ENCODE results near the gene TMCC1. TPM values are rescaled to one million over a fixed set of nuclear protein-coding genes. Genes with fewer than 3 reads are reported as not detected.

TMCC1 gene
- polyA plus RNA-seq, 1 experiment: 14.4 TPM

GRCh38 chr3:129927072-129927471 lies 33.6 kb upstream of the TMCC1 start:
- TF ChIP-seq, protein P1, sequence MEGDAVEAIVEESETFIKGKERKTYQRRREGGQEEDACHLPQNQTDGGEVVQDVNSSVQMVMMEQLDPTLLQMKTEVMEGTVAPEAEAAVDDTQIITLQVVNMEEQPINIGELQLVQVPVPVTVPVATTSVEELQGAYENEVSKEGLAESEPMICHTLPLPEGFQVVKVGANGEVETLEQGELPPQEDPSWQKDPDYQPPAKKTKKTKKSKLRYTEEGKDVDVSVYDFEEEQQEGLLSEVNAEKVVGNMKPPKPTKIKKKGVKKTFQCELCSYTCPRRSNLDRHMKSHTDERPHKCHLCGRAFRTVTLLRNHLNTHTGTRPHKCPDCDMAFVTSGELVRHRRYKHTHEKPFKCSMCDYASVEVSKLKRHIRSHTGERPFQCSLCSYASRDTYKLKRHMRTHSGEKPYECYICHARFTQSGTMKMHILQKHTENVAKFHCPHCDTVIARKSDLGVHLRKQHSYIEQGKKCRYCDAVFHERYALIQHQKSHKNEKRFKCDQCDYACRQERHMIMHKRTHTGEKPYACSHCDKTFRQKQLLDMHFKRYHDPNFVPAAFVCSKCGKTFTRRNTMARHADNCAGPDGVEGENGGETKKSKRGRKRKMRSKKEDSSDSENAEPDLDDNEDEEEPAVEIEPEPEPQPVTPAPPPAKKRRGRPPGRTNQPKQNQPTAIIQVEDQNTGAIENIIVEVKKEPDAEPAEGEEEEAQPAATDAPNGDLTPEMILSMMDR (IDR thresholded peaks at IDR 0.05; ENCODE audit: insufficient read depth, low read depth, low read length): no peak
- H3K4me3 ChIP-seq (ENCODE audit: low read depth, low read length): no peak overlapping the region
- H3K36me3 ChIP-seq (ENCODE audit: control insufficient read depth, insufficient read depth, low read length): no peaks in the 10 kb centered on the region
- DNase-seq (ENCODE audit: low read depth): no peak
- ChIA-PET POLR2A (no interaction called here), CTCF (interaction anchor here (0.8 to 7.0 kb wide), 4 partner anchors 15 to 38 kb away, joined by 3 to 24 read pairs (median 4); no protein-coding TSS in a partner anchor)
- H3K27me3 ChIP-seq (ENCODE audit: control insufficient read depth, insufficient read depth, low read length): peaks cover 4% of the 10 kb centered on the region

GRCh38 chr3:129919806-129920205 lies 26.3 kb upstream of the TMCC1 start:
- DNase-seq (ENCODE audit: low read depth): no peak
- Histone ChIP-seq H3K36me3 (ENCODE audit: control insufficient read depth, insufficient read depth, low read length) (no peaks in the 10 kb centered on the region), H3K4me3 (ENCODE audit: low read depth, low read length) (no peak overlapping the region), H3K27me3 (ENCODE audit: control insufficient read depth, insufficient read depth, low read length) (no peaks in the 10 kb centered on the region; the same call in 1 of the 2 replicates)
- CTCF ChIA-PET: interaction anchor here (0.6 to 1.1 kb wide), 3 partner anchors 11 to 22 kb away, joined by 3 to 4 read pairs (median 4); no protein-coding TSS in a partner anchor
- TF ChIP-seq, protein P1 (IDR thresholded peaks at IDR 0.05; ENCODE audit: insufficient read depth, low read depth, low read length): no peak
- POLR2A ChIA-PET: no interaction called here

- Histone ChIP-seq H3K4me3 (ENCODE audit: low read depth, low read length) (no peak overlapping the region), H3K27me3 (ENCODE audit: control insufficient read depth, insufficient read depth, low read length) (no peaks in the 10 kb centered on the region; the same call in 1 of the 2 replicates), H3K36me3 (ENCODE audit: control insufficient read depth, insufficient read depth, low read length) (no peaks in the 10 kb centered on the region)
- CTCF ChIA-PET: interaction anchor here (0.6 to 0.8 kb wide), 2 partner anchors 15 to 22 kb away, joined by 3 to 4 read pairs; no protein-coding TSS in a partner anchor
- POLR2A ChIA-PET: no interaction called here
- DNase-seq (ENCODE audit: low read depth): no peak
- TF ChIP-seq, protein P1 (IDR thresholded peaks at IDR 0.05; ENCODE audit: insufficient read depth, low read depth, low read length): no peak
Observed at GRCh38 chr3:129919357-129919756, 25.8 kb upstream of the TMCC1 start.

GRCh38 chr3:129918461-129918860 lies 24.9 kb upstream of the TMCC1 start:
- no peaks in the 10 kb centered on the region; the same call in 1 of the 2 replicates for H3K27me3 ChIP-seq (ENCODE audit: control insufficient read depth, insufficient read depth, low read length)
- TF ChIP-seq, protein P1 (IDR thresholded peaks at IDR 0.05; ENCODE audit: insufficient read depth, low read depth, low read length): no peak
- ChIA-PET POLR2A (no interaction called here), CTCF (no interaction called here)
- H3K36me3 ChIP-seq (ENCODE audit: control insufficient read depth, insufficient read depth, low read length): no peaks in the 10 kb centered on the region
- DNase-seq (ENCODE audit: low read depth): no peak
- H3K4me3 ChIP-seq (ENCODE audit: low read depth, low read length): no peak overlapping the region

DNA sequence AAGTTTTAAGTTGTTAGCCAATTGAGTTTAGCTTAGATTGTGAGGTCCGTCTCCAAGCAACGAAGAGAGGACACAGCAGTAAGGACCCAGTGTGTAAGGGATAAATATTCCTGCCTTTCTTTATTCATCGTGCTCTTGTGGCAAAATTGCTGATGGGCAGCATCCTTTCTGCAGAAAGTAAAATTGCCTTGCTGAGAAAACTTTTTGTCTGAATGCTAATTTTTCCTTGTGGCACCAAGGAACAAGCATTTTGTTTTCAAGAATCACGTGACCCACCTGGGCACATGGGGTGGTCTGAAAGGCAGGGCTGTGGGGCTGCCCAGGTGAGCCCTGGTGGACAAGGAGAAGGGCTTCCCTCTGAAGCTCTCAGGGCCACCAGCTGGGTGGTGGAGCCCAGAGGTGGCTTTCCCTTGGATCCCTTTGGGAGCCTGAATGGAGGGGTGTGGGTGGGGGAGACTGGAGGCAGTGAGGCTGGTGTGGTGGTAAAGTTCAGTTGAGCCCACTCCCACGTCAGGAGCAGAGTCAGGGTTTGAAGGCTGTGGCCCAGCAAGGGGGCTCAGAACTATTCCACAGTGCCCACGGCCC lies 24.0 kb upstream of the TMCC1 start:
- CTCF ChIA-PET: no interaction called here
- no peak for DNase-seq (ENCODE audit: low read depth)
- TF ChIP-seq, protein P1 (IDR thresholded peaks at IDR 0.05; ENCODE audit: insufficient read depth, low read depth, low read length): no peak

More for the DNA sequence above, 24.0 kb upstream of the TMCC1 start:
- H3K36me3 ChIP-seq (ENCODE audit: control insufficient read depth, insufficient read depth, low read length): no peaks in the 10 kb centered on the region
- H3K4me3 ChIP-seq (ENCODE audit: low read depth, low read length): no peak overlapping the region
- POLR2A ChIA-PET: no interaction called here
- H3K27me3 ChIP-seq (ENCODE audit: control insufficient read depth, insufficient read depth, low read length): no peaks in the 10 kb centered on the region; the same call in 1 of the 2 replicates
